ENCODE results near the gene PRDM15. TPM values are rescaled to one million over a fixed set of nuclear protein-coding genes. Genes with fewer than 3 reads are reported as not detected.

PRDM15 gene
- total and polyA plus RNA-seq, 4 donors = 1.2 to 5.7 (median 2.1) TPM

DNA sequence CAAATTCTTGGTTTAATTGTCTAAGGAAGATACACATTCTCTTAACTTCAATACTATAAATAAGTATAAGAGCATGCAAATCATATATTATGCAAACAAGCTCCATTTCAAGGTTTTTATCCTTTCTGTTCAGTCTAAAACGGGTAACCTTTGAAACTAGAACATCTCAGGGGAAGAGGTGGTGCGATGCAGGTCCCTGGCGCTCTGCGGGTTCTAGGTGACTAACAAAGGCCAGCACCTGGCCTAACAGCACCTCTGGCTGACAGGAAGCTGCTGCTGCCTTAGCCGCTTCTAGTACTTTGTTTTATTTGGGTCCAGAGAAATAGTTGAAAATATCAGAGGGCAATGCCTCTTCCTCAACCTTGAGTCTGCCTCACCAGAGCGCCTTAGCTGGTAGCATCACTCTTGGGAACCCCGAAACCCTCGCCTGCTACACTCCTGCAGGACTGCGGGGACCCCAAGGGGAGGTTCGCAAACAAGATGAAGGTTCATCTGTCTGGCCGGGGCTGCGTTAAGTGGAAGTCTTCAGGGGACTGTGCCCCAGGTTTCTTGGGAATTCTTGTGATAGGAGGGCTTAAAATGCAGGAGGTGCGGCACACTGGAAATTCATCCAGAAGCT is 45.5 kb downstream of the PRDM15 start (continued):
- TF ChIP-seq, protein P1, sequence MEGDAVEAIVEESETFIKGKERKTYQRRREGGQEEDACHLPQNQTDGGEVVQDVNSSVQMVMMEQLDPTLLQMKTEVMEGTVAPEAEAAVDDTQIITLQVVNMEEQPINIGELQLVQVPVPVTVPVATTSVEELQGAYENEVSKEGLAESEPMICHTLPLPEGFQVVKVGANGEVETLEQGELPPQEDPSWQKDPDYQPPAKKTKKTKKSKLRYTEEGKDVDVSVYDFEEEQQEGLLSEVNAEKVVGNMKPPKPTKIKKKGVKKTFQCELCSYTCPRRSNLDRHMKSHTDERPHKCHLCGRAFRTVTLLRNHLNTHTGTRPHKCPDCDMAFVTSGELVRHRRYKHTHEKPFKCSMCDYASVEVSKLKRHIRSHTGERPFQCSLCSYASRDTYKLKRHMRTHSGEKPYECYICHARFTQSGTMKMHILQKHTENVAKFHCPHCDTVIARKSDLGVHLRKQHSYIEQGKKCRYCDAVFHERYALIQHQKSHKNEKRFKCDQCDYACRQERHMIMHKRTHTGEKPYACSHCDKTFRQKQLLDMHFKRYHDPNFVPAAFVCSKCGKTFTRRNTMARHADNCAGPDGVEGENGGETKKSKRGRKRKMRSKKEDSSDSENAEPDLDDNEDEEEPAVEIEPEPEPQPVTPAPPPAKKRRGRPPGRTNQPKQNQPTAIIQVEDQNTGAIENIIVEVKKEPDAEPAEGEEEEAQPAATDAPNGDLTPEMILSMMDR (IDR thresholded peaks at IDR 0.05; ENCODE audit: low read depth, low read length, missing input control) = no peak

DNA sequence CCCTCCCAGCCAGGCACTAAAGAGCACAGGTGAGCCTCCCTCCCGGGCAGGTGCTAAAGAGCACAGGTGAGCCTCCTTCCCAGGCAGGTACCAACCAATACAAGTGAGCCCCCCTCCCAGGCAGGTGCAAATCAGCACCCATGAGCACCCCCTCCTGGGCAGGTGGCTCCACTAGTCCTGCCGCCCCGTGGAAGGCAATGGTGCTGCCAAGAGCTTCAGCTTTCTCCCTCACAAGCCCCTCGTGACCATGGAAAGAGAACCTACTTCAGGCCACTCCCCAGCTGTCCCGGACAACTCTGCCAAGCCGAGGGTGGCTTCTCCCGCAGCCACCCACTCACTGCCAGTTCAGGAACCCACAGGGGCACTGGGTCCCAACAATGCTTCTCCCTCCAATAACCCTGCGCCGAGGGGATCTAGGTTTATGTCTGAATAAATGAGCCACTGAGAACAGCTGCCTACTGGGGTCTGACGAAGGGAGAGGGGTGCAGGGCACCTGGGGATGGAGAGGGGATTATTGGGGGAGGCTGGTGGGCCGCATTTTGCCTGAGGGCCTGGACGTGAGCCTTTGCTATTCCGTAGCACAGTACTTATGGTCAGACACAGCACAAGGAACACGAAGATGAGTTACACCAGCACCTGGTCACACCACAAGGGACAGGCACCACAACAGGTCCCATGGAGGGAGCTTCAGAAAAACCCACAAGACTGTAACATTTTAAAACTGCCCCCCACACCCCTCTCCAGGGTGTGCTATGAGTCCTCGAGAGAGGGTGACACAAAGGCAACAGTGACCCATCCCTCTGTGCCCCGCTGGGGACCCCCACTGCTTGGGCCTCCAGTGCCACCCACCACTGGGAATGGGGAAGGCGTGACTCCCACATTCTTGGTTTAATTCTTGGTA is 46.3 kb downstream of the PRDM15 start:
- TF ChIP-seq HNF4A (conservative IDR thresholded peaks at IDR 0.05) = no peak
- no peak for TF ChIP-seq JUND (IDR thresholded peaks at IDR 0.05)
- TF ChIP-seq GABPA (IDR thresholded peaks at IDR 0.05 in 1 of 2, conservative IDR thresholded peaks at IDR 0.05 in 1 of 2) = no peak
- no peak for TF ChIP-seq EGR1 (IDR thresholded peaks at IDR 0.05; ENCODE audit: low read depth in 2 of 2)
- TF ChIP-seq, protein P2, sequence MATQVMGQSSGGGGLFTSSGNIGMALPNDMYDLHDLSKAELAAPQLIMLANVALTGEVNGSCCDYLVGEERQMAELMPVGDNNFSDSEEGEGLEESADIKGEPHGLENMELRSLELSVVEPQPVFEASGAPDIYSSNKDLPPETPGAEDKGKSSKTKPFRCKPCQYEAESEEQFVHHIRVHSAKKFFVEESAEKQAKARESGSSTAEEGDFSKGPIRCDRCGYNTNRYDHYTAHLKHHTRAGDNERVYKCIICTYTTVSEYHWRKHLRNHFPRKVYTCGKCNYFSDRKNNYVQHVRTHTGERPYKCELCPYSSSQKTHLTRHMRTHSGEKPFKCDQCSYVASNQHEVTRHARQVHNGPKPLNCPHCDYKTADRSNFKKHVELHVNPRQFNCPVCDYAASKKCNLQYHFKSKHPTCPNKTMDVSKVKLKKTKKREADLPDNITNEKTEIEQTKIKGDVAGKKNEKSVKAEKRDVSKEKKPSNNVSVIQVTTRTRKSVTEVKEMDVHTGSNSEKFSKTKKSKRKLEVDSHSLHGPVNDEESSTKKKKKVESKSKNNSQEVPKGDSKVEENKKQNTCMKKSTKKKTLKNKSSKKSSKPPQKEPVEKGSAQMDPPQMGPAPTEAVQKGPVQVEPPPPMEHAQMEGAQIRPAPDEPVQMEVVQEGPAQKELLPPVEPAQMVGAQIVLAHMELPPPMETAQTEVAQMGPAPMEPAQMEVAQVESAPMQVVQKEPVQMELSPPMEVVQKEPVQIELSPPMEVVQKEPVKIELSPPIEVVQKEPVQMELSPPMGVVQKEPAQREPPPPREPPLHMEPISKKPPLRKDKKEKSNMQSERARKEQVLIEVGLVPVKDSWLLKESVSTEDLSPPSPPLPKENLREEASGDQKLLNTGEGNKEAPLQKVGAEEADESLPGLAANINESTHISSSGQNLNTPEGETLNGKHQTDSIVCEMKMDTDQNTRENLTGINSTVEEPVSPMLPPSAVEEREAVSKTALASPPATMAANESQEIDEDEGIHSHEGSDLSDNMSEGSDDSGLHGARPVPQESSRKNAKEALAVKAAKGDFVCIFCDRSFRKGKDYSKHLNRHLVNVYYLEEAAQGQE (IDR thresholded peaks at IDR 0.05) = no peak
- no peak for TF ChIP-seq TAF1 (conservative IDR thresholded peaks at IDR 0.05)
- TF ChIP-seq NR2F2 (IDR thresholded peaks at IDR 0.05) = no peak
- TF ChIP-seq RXRA (IDR thresholded peaks at IDR 0.05) = no peak
- TF ChIP-seq FOXA2 (IDR thresholded peaks at IDR 0.05) = no peak
- no peak for TF ChIP-seq SP1 (IDR thresholded peaks at IDR 0.05)
- TF ChIP-seq RAD21 (IDR thresholded peaks at IDR 0.05) = no peak
- TF ChIP-seq, protein P3, sequence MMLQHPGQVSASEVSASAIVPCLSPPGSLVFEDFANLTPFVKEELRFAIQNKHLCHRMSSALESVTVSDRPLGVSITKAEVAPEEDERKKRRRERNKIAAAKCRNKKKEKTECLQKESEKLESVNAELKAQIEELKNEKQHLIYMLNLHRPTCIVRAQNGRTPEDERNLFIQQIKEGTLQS (IDR thresholded peaks at IDR 0.05) = no peak
- TF ChIP-seq FOXA1 (IDR thresholded peaks at IDR 0.05) = no peak
- no peak for TF ChIP-seq HNF4G (IDR thresholded peaks at IDR 0.05)
- TF ChIP-seq, protein P4, sequence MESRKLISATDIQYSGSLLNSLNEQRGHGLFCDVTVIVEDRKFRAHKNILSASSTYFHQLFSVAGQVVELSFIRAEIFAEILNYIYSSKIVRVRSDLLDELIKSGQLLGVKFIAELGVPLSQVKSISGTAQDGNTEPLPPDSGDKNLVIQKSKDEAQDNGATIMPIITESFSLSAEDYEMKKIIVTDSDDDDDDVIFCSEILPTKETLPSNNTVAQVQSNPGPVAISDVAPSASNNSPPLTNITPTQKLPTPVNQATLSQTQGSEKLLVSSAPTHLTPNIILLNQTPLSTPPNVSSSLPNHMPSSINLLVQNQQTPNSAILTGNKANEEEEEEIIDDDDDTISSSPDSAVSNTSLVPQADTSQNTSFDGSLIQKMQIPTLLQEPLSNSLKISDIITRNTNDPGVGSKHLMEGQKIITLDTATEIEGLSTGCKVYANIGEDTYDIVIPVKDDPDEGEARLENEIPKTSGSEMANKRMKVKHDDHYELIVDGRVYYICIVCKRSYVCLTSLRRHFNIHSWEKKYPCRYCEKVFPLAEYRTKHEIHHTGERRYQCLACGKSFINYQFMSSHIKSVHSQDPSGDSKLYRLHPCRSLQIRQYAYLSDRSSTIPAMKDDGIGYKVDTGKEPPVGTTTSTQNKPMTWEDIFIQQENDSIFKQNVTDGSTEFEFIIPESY (IDR thresholded peaks at IDR 0.05) = no peak
- Histone ChIP-seq H3K4me3 (ENCODE audit: low read depth in 1 of 3, low read length in 3 of 3) (no peak overlapping the region), H3K4me1 (ENCODE audit: control insufficient read depth in 4 of 4, insufficient read depth in 4 of 4, low read length in 3 of 4) (no peaks in the 10 kb centered on the region), H3K9me3 (ENCODE audit: control insufficient read depth in 4 of 4, low read length in 3 of 4) (no peaks in the 10 kb centered on the region), H3K27me3 (ENCODE audit: control insufficient read depth in 4 of 4, insufficient read depth in 4 of 4, low read length in 3 of 4) (no peaks in the 10 kb centered on the region), H3K36me3 (ENCODE audit: control insufficient read depth in 4 of 4, insufficient read depth in 3 of 4, low read depth in 1 of 4, low read length in 3 of 4) (peaks cover 3 to 17% (median 6%) of the 10 kb centered on the region in 4 donors), H3K27ac (ENCODE audit: low read depth in 1 of 2, low read length in 2 of 2) (no peak overlapping the region), H3K9ac (ENCODE audit: low read depth in 1 of 2, low read length in 2 of 2) (no peak overlapping the region)
- no peak for DNase-seq (ENCODE audit: low spot score)
- WGBS = 94% methylated on average over 17 of the region's 17 CpGs

Data from liver (tissue), 9 donors.